HG02885 (cell line): ENCODE results near the gene SHOC1.
"Not testable (repeated sequence)": the region's sequence is repeated elsewhere in the genome, so short reads cannot be mapped to it uniquely, and the experiment has no call there.

Source experiments
- ATAC-seq: cut with Tn5 transposase; IDR thresholded peaks from one replicate; pipeline ENCODE4 v1.9.1; 2021; ENCODE audit warnings: mild to moderate bottlenecking; ENCODE audit not compliant: unreplicated experiment, poor library complexity

Gene SHOC1

DNA sequence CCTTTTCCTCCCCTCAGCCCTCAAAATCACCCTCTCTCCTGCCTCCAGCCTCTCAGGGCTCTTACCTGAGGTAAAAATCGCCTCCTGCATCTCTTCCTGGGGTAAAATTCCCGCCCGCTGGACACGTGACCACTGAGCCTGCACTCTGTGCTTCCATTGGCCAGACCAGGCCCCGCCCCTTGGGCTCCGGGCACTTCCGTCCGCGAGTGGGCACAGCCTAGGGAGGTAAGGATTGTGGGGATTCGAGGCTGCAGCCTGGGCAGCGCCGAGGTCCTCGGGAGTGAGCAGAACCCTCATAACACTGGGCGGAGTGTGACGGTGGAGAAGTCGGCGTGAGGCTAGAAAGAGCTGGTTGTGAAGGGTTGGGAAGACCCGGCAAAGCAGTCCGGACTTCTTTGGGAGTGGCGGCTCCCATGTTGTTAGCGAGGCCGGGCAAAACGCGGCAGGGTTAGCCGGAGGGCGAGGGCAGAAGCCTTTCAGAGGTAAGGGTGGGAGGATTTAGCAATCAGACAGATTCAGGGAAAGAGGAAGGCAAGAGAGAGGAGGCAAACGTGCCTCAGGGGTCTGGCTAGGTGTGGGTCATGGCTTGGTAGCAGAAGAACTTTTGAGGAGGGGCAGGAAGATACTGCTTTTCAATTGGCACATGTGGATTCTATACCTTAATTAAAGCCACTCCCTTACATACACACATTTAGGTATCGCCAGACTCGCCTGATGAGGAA lies at the start of gene SHOC1:
Gene SHOC1, minus strand, starts transcription at position 103 of the 722 bp plus-strand sequence. CDS start 3,519 bp downstream, outside the sequence.
- ATAC-seq = no peak

DNA sequence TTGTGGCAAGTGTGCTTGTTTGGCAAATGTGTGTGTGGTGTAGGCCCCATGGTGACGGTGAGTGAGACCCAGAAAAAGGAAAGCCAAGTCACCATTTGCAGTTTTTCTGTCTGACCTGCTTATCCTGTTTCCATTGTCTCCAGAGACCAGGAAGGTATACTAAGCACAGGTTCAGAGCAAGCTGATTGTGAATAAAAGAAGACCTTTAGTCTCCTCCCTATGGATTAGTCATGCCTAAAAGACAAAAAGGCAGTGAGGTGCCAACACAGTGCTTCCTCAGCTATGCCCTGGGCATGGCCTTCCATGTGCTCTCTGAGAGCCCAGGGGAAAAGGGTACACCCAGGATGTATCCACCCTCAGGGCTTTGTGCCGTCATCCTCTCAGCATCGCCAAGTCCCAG lies 49.2 kb upstream of the SHOC1 start:
- no peak for ATAC-seq

DNA sequence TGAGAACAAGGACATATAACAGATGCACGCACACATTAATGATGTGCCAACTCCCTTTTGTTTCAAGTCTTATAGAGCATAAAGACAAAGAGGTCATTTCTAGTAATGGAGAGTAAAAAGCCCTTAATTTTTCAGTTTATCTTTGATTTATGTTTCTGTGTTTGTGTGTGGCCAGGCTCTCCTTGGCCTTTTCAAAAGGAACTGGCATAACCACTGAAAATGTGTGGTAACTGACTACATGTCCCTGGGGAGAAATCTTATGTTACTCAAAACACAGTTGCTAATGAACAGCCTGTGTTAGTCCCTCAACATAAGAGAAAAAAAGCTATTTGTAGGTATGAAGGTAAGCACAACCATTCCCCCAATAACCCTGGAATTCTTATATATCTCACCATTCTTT lies 47.6 kb upstream of the SHOC1 start:
- no peak for ATAC-seq

GRCh38 chr9:111840442-111840841 lies 45.7 kb upstream of the SHOC1 start:
- no peak for ATAC-seq

DNA sequence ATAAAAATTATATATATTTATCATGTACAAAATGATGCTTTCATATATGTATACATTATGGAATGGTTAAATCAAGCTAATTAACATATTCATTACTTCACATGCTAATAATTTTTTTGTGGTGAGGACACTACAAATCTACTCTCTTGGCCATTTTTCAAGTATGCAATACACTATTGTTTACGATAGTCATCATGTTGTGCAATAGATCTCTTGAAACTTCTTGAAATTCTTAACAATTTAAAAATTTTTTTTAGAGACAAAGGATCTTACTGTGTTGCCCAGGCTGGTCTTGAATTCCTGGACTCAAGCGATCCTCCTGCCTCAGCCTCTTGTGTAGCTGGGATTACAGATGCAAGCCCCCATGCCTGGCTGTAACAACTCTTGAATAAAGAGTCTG lies 45.2 kb upstream of the SHOC1 start:
- ATAC-seq = no peak

- peak; percentile 86 for ATAC-seq
These were observed 44.6 kb upstream of the SHOC1 start for GRCh38 chr9:111839387-111839786.

GRCh38 chr9:111838439-111838838 lies 43.7 kb upstream of the SHOC1 start:
- no peak for ATAC-seq

DNA sequence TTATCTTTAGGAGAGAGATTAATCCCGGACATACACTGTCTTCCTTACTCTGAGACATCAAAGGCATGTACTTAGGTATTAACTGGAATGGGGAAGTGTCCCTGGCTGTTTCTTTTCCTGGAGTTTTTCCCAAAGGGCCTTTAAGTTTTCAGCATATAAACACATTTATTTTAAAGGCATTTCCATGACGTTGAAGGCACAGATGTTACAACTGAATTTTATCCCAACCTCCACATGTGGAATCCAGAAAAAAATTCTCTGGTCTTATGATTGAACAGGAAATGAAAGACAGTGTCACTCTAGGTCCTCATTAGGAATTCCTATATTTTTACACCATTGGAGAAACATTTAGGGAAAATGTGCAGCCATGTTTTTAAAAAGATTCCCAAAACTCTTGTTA lies 41.6 kb upstream of the SHOC1 start:
- no peak for ATAC-seq

- no peak for ATAC-seq
These were observed 39.2 kb upstream of the SHOC1 start for GRCh38 chr9:111833941-111834340.

- ATAC-seq = no peak
These were observed 37.7 kb upstream of the SHOC1 start for GRCh38 chr9:111832449-111832848.

- ATAC-seq = no peak
These were observed 36.8 kb upstream of the SHOC1 start for GRCh38 chr9:111831371-111832108.

GRCh38 chr9:111828193-111828592 lies 33.5 kb upstream of the SHOC1 start:
- ATAC-seq = no peak

GRCh38 chr9:111825468-111826145 lies 30.9 kb upstream of the SHOC1 start:
- no peak for ATAC-seq

GRCh38 chr9:111821006-111821528 lies 26.3 kb upstream of the SHOC1 start:
- no peak for ATAC-seq

- ATAC-seq = no peak
These were observed 24.6 kb upstream of the SHOC1 start for GRCh38 chr9:111819360-111819759.

- no peak for ATAC-seq
These were observed 20.7 kb upstream of the SHOC1 start for GRCh38 chr9:111815285-111816070.

DNA sequence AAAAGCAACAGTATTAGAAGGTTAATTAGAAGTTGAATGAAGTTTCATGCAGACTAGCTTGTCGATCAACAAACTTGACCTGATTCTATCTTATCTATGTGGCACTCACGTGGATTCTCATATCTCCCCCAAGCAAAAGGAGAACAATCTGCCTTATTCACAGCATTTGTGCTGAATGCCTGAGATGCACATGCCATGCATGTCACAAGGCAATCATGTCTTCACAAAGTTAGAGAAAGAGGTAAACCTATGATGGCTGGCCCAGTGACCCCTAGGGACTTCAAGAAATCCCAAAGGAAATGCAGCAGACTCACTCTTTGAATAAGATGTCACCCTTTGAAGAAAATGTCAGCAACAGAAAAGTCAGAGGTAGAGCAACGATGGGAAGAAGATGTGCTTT lies 17.6 kb upstream of the SHOC1 start:
- no peak for ATAC-seq

- ATAC-seq = no peak
These were observed 16.2 kb upstream of the SHOC1 start for GRCh38 chr9:111810908-111811307.

GRCh38 chr9:111810415-111810814 lies 15.7 kb upstream of the SHOC1 start:
- ATAC-seq = not testable (repeated sequence)

DNA sequence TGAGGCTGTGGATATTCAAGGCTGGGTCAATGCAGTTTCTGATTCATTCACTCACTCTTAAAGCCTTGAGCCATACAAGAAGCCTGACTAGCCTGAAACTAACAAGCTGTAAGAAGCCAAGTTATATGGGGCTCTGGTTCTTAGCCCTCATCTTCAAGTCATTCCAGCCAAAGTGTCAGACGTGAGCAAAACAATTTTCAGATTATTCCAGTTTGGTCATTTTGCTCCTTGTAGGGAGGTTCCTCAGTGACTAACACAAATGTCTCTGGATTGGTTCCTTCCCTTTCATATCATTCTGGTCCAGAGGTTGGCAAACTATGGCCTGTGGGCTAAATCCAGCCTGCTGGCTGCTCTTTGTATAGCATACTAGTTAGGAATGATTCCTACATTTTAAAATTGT lies 12.5 kb upstream of the SHOC1 start:
- no peak for ATAC-seq
